Activated CD8-positive, alpha-beta memory T cell treated with anti-CD3 and anti-CD28 coated beads, Interleukin-2, amount 50 U/mL, for 24 hours (primary cell): ENCODE data around the gene PPP1R12B.
"Not testable (repeated sequence)": the region's sequence is repeated elsewhere in the genome, so short reads cannot be mapped to it uniquely, and the experiment has no call there.

Source experiments
- DNase-seq: peaks from one replicate; pipeline ENCODE4 v3.0.0-alpha.2; 2020; ENCODE audit errors: extremely low read depth

PPP1R12B gene

DNA sequence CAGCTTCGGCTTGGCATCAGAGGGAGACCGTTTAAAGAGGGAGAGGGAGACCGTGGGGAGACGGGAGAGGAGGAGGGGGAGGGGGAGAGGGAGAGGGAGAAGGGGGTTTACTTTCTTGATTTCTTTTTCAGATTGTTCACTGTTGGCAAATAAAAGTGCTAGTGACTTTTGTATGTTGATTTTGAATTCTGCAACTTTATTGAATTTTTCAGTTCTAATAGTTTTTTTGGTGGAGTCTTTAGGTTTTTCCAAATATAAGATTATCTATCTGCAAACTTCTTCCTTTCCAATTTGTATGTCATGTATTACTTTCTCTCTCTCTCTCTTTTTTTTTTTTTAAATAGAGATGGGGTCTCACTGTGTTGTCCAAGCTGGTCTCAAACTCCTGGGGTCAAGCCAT lies 104.0 kb downstream of the PPP1R12B start:
- DNase-seq = no peak

DNA sequence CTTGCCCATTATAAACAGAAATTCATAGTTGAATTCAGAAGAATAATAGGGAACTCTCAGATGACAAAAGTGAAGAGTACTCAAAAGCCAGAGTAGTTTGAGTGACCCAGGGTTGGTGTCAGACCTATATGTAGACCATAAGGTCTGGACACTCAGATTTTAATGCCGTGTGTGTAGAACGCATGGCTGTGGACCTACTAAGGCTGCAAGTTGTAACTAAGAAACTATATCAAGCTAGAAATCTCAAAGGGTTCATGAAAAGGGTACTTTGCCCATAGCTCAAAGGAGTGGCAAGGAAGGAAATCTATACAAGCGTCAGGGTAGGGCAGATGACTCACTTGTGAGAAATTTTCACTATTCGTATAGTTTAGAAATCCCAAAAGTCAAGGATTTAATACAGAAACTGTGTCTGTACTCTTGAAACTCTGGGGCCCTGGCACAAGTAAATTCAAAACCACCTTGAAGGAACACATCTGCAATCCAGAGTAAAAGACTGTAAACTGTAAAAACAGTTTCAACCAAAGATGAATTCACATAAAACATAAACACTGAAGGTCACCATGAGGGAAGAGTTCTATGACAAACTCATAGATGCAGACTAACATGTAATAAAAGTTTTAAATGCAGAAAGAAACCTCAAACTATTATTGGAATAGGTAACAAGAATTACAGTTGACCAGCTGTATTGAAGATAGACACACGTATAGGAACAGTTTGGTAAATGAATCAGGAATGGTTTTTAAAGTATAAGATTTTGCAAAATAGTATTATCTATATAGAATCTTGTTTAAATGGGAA lies 108.1 kb downstream of the PPP1R12B start:
- not testable (repeated sequence) for DNase-seq

GRCh38 chr1:202458651-202459050 lies 110.2 kb downstream of the PPP1R12B start:
- DNase-seq = not testable (repeated sequence)

DNA sequence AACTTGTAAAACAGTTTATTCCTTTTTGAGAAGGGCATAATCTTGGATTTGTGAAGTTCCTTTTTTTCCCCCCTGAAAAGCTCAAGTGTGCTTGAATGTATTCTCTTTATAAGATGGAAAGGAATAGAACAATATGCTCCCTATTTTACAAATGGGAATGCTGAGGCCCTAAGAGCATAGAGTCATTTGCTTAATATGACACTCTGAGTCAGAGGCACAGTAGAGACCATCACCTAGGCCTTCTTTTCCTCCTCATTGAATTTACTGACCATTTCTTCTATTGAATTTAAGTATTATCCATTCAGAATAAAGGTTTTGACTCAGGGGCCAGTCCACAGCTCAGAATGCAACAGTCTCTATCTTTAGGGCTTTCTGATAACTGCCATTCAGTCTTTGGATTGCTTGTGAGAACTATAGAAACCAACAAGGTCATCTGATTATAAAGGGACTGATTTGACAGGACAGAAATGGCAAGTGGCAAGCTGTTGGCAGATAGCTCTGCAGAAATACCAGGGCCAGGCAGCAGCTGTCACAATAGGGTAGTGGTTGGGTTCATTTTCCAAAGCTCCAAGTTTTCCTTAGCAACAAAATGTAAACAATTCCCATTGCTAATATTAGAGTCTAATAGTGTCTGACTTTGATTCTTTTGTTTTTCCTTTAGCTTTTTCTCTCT lies 111.1 kb downstream of the PPP1R12B start:
- not testable (repeated sequence) for DNase-seq

DNA sequence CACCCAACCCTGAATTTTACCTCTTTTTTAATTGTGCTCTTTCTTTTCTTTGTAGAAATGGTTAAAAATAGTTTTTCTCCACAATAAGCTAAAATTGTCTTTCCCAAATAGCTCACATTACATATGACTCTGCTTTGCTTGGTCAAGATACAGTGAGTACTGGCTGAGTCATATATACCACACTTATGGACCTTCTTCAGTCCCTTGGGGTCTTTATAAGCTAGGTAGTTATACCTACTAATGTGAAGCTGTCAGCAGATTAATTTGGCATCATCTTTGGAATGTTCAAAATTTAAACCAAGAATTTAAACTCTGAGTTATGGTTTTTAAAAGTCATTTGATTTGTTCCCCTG lies 111.6 kb downstream of the PPP1R12B start:
- DNase-seq = not testable (repeated sequence)

DNA sequence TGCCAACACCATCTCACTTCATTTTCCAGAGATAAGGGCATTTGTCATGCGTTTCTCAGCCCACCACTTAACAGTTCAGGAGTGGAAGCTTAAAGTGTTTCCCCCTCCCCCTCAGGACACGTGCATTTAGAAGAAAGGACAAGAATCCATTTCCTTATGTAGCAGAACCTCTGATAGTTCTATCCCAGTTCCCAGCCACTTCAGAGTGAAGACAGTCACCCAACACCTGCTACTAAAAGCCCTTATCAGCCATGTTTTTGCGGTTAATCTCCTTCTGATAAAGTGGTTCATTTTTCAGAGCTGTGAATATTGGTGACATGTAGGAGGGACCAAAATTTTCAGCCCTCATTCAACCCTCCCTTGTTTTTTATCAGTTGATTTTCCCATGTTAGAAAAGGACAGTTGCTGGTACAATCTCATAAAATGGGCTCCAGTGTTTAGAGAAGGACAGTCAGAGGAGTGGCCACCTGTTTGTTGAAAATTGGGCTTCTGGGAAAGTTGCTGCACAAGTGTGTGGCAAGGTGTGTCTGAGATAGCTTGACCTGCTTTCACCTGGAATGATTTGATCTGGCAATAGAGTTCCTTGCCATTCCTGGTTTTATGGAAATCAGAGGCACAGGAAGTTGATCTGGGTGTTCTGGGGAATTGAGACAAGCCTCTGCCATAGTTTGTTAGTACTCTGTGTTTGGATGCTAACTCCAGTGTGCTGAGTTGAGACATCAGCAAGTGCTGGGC lies 114.0 kb downstream of the PPP1R12B start:
- no peak for DNase-seq

DNA sequence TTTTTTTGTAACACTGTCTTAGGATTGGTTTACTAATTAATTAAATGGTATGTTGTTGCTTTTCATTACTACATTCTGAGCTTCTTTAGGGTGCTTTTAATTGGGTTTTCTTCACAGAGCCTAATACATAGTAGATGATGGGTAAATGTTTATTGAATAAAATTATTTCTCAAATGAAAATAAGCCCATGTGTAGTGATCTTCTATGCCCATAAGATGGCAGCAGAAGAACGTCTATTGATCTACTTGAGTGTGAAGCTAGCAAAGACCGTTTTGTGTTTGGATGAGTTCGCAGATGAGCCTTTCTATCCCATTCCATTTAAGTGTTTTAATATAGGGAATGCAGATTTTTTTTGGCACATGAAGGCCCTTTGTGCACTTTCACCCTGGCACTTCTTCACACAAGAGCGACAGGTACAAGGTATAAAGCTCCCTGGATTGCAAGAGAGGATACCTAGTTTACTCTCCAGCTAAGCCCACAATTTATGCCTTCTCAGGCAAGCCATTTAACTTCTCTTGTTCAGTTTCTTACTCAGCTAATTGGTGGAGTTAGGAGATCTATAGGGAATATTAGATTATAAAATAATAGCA lies 115.7 kb downstream of the PPP1R12B start:
- DNase-seq = not testable (repeated sequence)

- not testable (repeated sequence) for DNase-seq
These were observed 117.3 kb downstream of the PPP1R12B start for GRCh38 chr1:202465644-202466270.

DNA sequence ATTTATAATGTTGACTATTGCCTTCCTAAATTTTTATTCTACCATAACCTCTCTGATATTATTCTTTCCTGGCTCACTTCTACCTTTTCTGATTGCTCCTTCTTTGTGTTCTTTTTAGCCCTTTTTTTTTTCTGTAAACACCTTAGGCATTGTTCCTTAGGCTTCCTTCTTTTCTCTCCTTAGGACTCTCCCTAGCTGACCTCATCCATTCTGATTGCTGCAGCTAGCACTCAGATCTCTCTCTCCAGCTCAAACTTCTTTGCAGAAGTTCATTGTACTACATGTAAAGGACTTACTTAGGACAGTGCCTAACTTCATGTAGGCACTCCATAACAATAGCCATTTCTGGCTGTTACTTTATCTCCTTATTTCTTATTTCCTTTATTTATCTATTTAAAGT lies 117.8 kb downstream of the PPP1R12B start:
- not testable (repeated sequence) for DNase-seq

DNA sequence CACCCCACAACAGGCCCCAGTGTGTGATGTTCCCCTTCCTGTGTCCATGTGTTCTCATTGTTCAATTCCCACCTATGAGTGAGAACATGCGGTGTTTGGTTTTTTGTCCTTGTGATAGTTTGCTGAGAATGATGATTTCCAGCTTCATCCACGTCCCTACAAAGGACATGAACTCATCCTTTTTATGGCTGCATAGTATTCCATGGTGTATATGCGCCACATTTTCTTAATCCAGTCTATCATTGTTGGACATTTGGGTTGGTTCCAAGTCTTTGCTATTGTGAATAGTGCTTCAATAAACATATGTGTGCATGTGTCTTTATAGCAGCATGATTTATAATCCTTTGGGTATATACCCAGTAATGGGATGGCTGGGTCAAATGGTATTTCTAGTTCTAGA lies 118.9 kb downstream of the PPP1R12B start:
- not testable (repeated sequence) for DNase-seq

DNA sequence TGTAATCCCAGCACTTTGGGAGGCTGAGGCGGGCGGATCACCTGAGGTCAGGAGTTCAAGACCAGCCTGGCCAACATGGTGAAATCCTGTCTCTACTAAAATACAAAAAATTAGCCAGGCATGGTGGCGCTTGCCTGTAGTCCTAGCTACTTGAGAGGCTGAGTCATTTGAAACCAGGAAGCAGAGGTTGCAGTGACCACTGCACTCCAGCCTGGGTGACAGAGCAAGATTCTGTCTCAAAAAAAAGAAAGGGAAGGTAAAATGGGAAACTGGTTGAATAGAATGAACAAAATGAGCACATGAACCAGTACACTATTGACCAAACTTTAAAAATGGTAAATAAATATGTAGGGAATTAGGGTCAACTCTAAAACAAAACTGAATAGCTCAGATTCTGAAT lies 120.2 kb downstream of the PPP1R12B start:
- not testable (repeated sequence) for DNase-seq

DNA sequence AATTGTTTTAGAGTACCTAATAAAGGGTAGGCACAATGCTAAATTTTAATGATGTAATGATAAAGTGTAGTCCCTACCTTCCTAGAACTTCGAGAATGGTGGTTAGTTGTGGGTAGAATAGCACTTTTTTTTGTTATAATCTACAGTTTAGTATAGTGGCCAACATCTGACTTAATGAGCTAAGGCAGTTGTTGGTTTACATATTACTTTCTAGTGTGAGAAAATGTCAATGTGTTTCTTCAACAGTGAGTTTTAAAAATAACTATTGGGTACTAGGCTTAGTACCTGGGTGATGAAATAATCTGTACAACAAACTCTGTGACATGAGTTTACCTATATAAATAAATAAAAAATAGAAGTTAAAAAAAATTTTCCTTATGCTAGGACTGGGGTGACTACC lies 120.6 kb downstream of the PPP1R12B start:
- DNase-seq = not testable (repeated sequence)

DNA sequence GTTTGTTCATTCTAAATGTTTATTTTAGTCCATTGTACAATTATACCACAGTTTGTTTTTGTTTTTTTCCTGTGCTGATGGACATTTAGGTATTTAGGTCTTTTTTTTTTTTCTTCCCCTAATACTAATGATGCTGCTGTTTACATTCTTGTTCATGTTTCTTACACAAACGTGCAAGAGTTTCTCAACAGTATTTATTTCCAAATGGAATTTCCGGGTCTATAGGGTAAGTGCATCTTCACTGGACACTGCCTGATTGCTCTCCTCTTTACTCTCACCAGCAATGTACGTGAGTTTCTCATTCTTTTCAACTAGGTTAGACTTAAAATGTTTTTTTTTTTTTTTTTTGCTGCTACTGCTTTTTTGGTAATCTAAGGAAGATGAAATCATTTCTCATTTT lies 122.7 kb downstream of the PPP1R12B start:
- DNase-seq = no peak

DNA sequence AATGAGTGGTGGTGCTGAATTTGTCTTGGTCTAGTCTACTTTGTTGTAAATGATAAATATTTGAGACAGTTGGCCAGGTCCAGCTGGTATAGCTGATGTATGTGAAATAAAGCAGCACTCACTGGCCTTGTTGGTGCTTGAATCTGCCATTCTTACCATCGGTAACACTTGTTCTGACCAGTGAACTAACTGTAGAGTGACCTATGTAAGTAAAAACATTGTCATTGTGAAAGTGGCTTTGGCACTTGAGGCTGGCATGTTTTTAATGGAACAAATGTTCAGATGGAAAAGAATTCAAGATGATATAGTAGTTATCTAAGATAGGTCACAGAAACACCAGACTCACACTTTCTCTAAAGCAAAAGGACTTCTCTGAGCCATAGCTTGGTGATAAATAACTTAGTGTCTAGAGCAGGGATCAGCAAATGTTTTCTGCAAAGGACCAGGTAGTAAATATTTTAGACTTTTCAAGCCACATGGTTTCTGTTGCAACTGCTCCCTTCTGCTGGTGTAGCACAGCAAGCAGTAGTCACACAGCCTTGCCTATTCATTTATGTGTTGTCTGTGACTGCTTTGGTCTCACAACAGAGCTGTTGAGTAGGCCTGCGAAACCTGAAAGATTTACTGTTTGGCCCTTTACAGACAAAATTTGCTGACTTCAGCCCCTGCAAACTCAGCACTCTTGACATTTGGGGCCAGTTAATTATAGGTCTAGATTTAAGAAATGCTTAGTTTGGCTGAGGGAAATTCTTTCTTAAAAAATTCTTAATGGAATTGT lies 124.0 kb downstream of the PPP1R12B start:
- not testable (repeated sequence) for DNase-seq

GRCh38 chr1:202473266-202474045 lies 125.0 kb downstream of the PPP1R12B start:
- DNase-seq = not testable (repeated sequence)

DNA sequence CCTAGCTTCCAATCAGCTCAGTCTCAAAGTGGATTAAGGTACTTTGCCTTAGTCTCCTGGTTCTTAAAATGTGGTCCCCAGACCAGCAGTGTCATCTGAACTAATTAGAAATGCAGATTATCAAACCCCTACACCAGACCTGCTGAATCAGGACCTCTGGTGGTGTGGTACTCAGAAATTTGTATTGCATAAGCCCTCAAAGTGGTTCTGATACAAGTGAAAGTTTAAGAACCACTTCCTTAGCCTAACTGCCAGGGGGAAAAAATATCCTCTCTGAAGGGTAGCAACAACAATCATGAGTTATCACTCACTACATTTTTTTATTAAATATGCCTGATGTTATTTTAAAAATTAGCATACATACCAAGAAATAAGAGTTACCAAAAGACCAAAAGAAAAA lies 131.2 kb downstream of the PPP1R12B start:
- not testable (repeated sequence) for DNase-seq

GRCh38 chr1:202480640-202481039 lies 132.1 kb downstream of the PPP1R12B start:
- not testable (repeated sequence) for DNase-seq

- not testable (repeated sequence) for DNase-seq
These were observed 134.9 kb downstream of the PPP1R12B start for GRCh38 chr1:202483362-202483761.

DNA sequence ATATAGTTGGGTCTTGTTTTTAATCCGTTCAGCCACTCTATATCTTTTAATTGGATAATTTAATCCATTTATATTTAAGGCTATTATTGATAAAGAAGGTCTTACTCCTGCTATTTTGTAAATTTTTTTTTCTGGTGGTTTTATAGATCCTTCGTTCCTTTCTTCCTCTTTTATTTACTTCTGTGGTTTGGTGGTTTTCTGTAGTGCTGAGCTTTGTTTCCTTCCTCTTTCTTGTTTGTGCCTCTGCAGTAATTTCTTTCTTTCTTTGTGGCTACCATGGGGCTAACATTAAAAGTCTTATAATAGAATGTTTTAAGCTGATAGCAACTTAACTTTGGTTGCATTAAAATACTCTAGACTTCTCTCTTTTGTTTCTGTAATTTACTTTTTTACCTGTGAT lies 135.5 kb downstream of the PPP1R12B start:
- DNase-seq = not testable (repeated sequence)

DNA sequence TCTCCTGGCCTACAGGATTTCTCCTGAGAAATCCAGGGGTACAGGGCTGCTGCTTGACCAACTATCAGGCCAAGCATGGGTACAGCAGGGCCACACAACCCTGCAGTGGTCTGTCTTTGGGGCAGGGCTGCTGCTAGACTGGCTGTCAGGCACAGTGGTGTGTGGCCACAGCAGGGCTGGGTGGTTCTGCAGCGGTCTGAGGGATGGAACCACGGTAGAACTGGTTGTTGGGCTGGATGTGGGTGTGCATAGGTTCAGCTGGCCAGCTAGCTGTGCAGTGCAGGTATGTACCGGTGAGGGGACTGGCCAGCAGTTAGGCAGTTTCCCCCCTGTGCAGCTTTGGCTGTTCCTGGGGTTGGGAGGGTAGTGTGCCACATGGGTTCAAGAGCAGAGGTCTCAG lies 136.3 kb downstream of the PPP1R12B start:
- not testable (repeated sequence) for DNase-seq
